Measurements from ENCODE around the gene CCDC167. TPM values are rescaled to one million over a fixed set of nuclear protein-coding genes. Genes with fewer than 3 reads are reported as not detected.
A peak's percentile ranks its signal among the peaks of the same experiment; 100 is the strongest.

CCDC167 gene
- total and polyA plus RNA-seq, 2 donors (not counting 1 experiment from before 2014, with no cell fraction given): 11.1 to 60.1 TPM

GRCh38 chr6:37538107-37538506, 38.4 kb upstream of the CCDC167 start:
- Histone ChIP-seq H3K9me3 (ENCODE audit: control extremely low read depth in 1 of 3, control insufficient read depth in 2 of 3, insufficient read depth in 1 of 3, low read length in 2 of 3) (peaks cover 0 to 6% (median 0%) of the 10 kb centered on the region in 3 donors), H2AFZ (ENCODE audit: insufficient read depth, low read depth, low read length, poor library complexity, severe bottlenecking) (no peak overlapping the region), H3K9ac (ENCODE audit: low read length) (no peak overlapping the region), H4K20me1 (ENCODE audit: control insufficient read depth, insufficient read depth, low read length, poor library complexity, severe bottlenecking) (no peaks in the 10 kb centered on the region), H3K4me1 (ENCODE audit: control insufficient read depth in 2 of 2, insufficient read depth in 2 of 2, low read length in 2 of 2) (peaks cover 30 to 56% of the 10 kb centered on the region in 2 donors), H3K79me2 (ENCODE audit: control insufficient read depth, insufficient read depth, low read length) (no peaks in the 10 kb centered on the region), H3K27ac (ENCODE audit: low read length in 2 of 2) (no peak overlapping the region), H3K4me3 (ENCODE audit: control extremely low read depth in 1 of 5, extremely low read depth in 1 of 5, insufficient read depth in 1 of 5, low read depth in 2 of 5, low read length in 4 of 5) (no peak overlapping the region), H3K27me3 (replicated peaks in 1 of 4; ENCODE audit: control extremely low read depth in 1 of 4, control insufficient read depth in 3 of 4, insufficient read depth in 4 of 4, low read length in 3 of 4) (peaks cover 0 to 34% (median 9%) of the 10 kb centered on the region in 4 experiments), H3K4me2 (replicated peaks; ENCODE audit: low read depth, low read length, poor library complexity, severe bottlenecking) (no peak overlapping the region), H3K36me3 (replicated peaks in 1 of 2; ENCODE audit: control extremely low read depth in 1 of 2, control insufficient read depth in 1 of 2, extremely low read depth in 1 of 2, insufficient read depth in 2 of 2, low read length in 1 of 2) (no peaks in the 10 kb centered on the region)
- H3K4me3 Mint-ChIP-seq: peak overlapping the region; percentile 34
- ATAC-seq (ENCODE audit: low read depth): no peak
- peak overlapping the region; percentile 32 for H3K27ac Mint-ChIP-seq
- TF ChIP-seq EZH2 (IDR thresholded peaks at IDR 0.05; ENCODE audit: borderline replicate concordance, insufficient read depth, low read depth, low read length, poor library complexity, severe bottlenecking) (no peak), CTCF (IDR thresholded peaks at IDR 0.05) (no peak)
- WGBS (ENCODE audit: insufficient coverage): 95% methylated on average over 6 of the region's 6 CpGs
- no peaks in the 10 kb centered on the region for H3K9me3 Mint-ChIP-seq (ENCODE audit: insufficient read depth)
- peaks cover 13% of the 10 kb centered on the region for H3K27me3 Mint-ChIP-seq
- no peak for DNase-seq
- intact Hi-C loops (cut with micrococcal nuclease): no loop called here
- CTCF ChIA-PET: interaction anchor here (0.7 to 8.2 kb wide), 12 partner anchors 10 to 956 kb away, joined by 3 to 179 read pairs (median 4); no protein-coding TSS in a partner anchor
- H3K4me1 Mint-ChIP-seq: peaks cover 15% of the 10 kb centered on the region
- POLR2A ChIA-PET: interaction anchor here (4.3 kb wide), 1 partner anchor 28 kb away, joined by 22 read pairs; no protein-coding TSS in a partner anchor

- intact Hi-C loops (cut with micrococcal nuclease): no loop called here
- ATAC-seq (ENCODE audit: low read depth) (no peak), DNase-seq (no peak)
- Histone ChIP-seq H3K9ac (ENCODE audit: low read length) (no peak overlapping the region), H3K4me1 (ENCODE audit: control insufficient read depth in 2 of 2, insufficient read depth in 2 of 2, low read length in 2 of 2) (peaks cover 30 to 51% of the 10 kb centered on the region in 2 donors), H3K9me3 (ENCODE audit: control extremely low read depth in 1 of 3, control insufficient read depth in 2 of 3, insufficient read depth in 1 of 3, low read length in 2 of 3) (peaks cover 0 to 6% (median 0%) of the 10 kb centered on the region in 3 donors), H2AFZ (ENCODE audit: insufficient read depth, low read depth, low read length, poor library complexity, severe bottlenecking) (no peak overlapping the region), H3K4me2 (replicated peaks; ENCODE audit: low read depth, low read length, poor library complexity, severe bottlenecking) (peak overlapping the region; percentile 96), H3K36me3 (replicated peaks in 1 of 2; ENCODE audit: control extremely low read depth in 1 of 2, control insufficient read depth in 1 of 2, extremely low read depth in 1 of 2, insufficient read depth in 2 of 2, low read length in 1 of 2) (no peaks in the 10 kb centered on the region), H4K20me1 (ENCODE audit: control insufficient read depth, insufficient read depth, low read length, poor library complexity, severe bottlenecking) (no peaks in the 10 kb centered on the region), H3K27ac (ENCODE audit: low read length in 2 of 2) (no peak overlapping the region), H3K79me2 (ENCODE audit: control insufficient read depth, insufficient read depth, low read length) (no peaks in the 10 kb centered on the region), H3K27me3 (replicated peaks in 1 of 4; ENCODE audit: control extremely low read depth in 1 of 4, control insufficient read depth in 3 of 4, insufficient read depth in 4 of 4, low read length in 3 of 4) (peaks cover 0 to 39% (median 9%) of the 10 kb centered on the region in 4 experiments), H3K4me3 (ENCODE audit: control extremely low read depth in 1 of 5, extremely low read depth in 1 of 5, insufficient read depth in 1 of 5, low read depth in 2 of 5, low read length in 4 of 5) (no peak overlapping the region)
- POLR2A ChIA-PET: interaction anchor here (4.3 kb wide), 1 partner anchor 29 kb away, joined by 22 read pairs; no protein-coding TSS in a partner anchor
- Mint-ChIP-seq H3K9me3 (ENCODE audit: insufficient read depth) (no peaks in the 10 kb centered on the region), H3K4me3 (no peak overlapping the region), H3K27ac (no peak overlapping the region), H3K4me1 (peaks cover 15% of the 10 kb centered on the region), H3K27me3 (peaks cover 18% of the 10 kb centered on the region)
- WGBS (ENCODE audit: insufficient coverage): 83% methylated on average over 2 of the region's 5 CpGs
- CTCF ChIA-PET: interaction anchor here (1.1 to 8.2 kb wide), 6 partner anchors 11 to 957 kb away, joined by 4 to 179 read pairs (median 22); no protein-coding TSS in a partner anchor
- TF ChIP-seq CTCF (IDR thresholded peaks at IDR 0.05) (no peak), EZH2 (IDR thresholded peaks at IDR 0.05; ENCODE audit: borderline replicate concordance, insufficient read depth, low read depth, low read length, poor library complexity, severe bottlenecking) (no peak)
Measured at GRCh38 chr6:37537548-37537947, 37.9 kb upstream of the CCDC167 start.

Data from B cell (primary cell).